Left lung (tissue), 10 donors: Measurements from ENCODE around the gene SHISA6. TPM values are rescaled to one million over a fixed set of nuclear protein-coding genes. Genes with fewer than 3 reads are reported as not detected.

Experiments
- ATAC-seq: fragments of 200-7000 bp; cut with Tn5 transposase; one replicate; pipeline ENCODE4 v1.9.1; 2020; ENCODE audit warnings: moderate library complexity
- DNase-seq, 4 donors: peaks; one replicate each; pipeline ENCODE4 v3.0.0-alpha.2; 2013 to 2020
- H3K27ac ChIP-seq, 2 donors: fragments of 200-600 bp; sonication (generic) in 1 of 2; one replicate each; pipeline versions ENCODE4 v1.5.0 to v1.8.0; 2020 to 2021
- H3K27me3 ChIP-seq, 2 donors: fragments of 200-600 bp; sonication (generic) in 1 of 2; one replicate each; pipeline versions ENCODE4 v1.5.0 to v1.8.0; 2020 to 2021
- H3K36me3 ChIP-seq, 2 donors: fragments of 200-600 bp; sonication (generic) in 1 of 2; one replicate each; pipeline versions ENCODE4 v1.5.0 to v1.8.0; 2020 to 2021
- H3K4me1 ChIP-seq, 2 donors: fragments of 200-600 bp; one replicate each; pipeline ENCODE4 v1.8.0; 2021
- H3K4me3 ChIP-seq, 2 donors: fragments of 200-600 bp; sonication (generic) in 1 of 2; one replicate each; pipeline versions ENCODE4 v1.5.0 to v1.8.0; 2020 to 2021; ENCODE audit warnings: mild to moderate bottlenecking in 1 of 2
- H3K9me3 ChIP-seq, 2 donors: fragments of 200-600 bp; sonication (generic) in 1 of 2; one replicate each; pipeline versions ENCODE4 v1.5.0 to v1.8.0; 2020 to 2021
- CTCF ChIP-seq, 2 donors: fragments of 200-600 bp; sonication (generic) in 1 of 2; IDR thresholded peaks; one replicate each; pipeline versions ENCODE4 v1.5.0 to v1.8.0; 2021; ENCODE audit warnings: antibody characterized with exemption in 2 of 2
- intact Hi-C, 2 donors: fragments of 100-400 bp; cut with DNase I; formaldehyde crosslinking; loops; one replicate each; pipeline versions ENCODE4 v1.11.2 to v1.14.2; 2022
- polyA plus RNA-seq, 6 donors: library from polyadenylated mRNA; unstranded; fragments of 120-200 nt; gene quantifications; one replicate each; pipeline ENCODE4 v1.2.1, GENCODE V29; 2013; ENCODE audit not compliant: insufficient read length in 6 of 6
- total RNA-seq, 2 donors: library from RNA; stranded (reverse); fragmentation: NEBNext Ultra II Directional; extraction: Animal tissue kit (Norgen Biotek cat#: 25700); gene quantifications; one replicate each; pipeline ENCODE4 v1.2.1, GENCODE V29; 2021
- donor health status: DM: no; HTN: yes; CAD: no.
- donor health status: DM: no; HTN: no; CAD: no.

Gene SHISA6
- total and polyA plus RNA-seq, 8 donors, result 0.06 to 0.38 (median 0.19) TPM; not detected in 1

DNA sequence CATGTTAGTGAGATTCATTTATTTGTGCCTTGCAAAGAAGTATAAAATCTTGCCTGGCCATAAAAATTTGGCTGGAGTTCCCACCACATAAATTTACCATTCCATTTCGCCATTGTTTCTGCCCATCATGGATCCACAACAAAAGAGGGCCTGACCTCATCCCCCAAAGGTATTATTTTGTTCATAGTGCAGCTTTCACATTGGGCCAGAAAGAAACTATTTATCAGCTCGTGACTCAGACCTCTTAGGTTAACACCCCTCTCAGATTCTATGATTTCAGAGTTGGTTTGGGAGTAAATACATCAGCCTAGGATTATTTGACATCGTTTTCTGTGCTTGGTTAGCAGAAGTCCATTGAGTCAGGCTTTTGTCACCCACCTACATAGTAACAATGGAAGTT, 108.1 kb downstream of the SHISA6 start:
- no peaks in the 10 kb centered on the region for H3K4me1 ChIP-seq
- H3K27ac ChIP-seq, result no peak overlapping the region
- DNase-seq, result no peak
- H3K4me3 ChIP-seq, result no peak overlapping the region
- no peaks in the 10 kb centered on the region for H3K27me3 ChIP-seq
- ATAC-seq, result no peak
- intact Hi-C loops, result no loop called here
- TF ChIP-seq CTCF (IDR thresholded peaks at IDR 0.05), result no peak
- no peaks in the 10 kb centered on the region for H3K36me3 ChIP-seq
- peaks cover 0 to 5% of the 10 kb centered on the region in 2 donors for H3K9me3 ChIP-seq

- no peaks in the 10 kb centered on the region for H3K4me1 ChIP-seq
- no peak for DNase-seq
- no peak overlapping the region for H3K27ac ChIP-seq
- TF ChIP-seq CTCF (IDR thresholded peaks at IDR 0.05), result no peak
- H3K36me3 ChIP-seq, result no peaks in the 10 kb centered on the region
- H3K9me3 ChIP-seq, result peaks cover 0 to 10% of the 10 kb centered on the region in 2 donors
- no peak overlapping the region for H3K4me3 ChIP-seq
- H3K27me3 ChIP-seq, result no peaks in the 10 kb centered on the region
- ATAC-seq, result no peak
- intact Hi-C loops, result no loop called here
These were observed 110.5 kb downstream of the SHISA6 start for GRCh38 chr17:11351479-11351878.

DNA sequence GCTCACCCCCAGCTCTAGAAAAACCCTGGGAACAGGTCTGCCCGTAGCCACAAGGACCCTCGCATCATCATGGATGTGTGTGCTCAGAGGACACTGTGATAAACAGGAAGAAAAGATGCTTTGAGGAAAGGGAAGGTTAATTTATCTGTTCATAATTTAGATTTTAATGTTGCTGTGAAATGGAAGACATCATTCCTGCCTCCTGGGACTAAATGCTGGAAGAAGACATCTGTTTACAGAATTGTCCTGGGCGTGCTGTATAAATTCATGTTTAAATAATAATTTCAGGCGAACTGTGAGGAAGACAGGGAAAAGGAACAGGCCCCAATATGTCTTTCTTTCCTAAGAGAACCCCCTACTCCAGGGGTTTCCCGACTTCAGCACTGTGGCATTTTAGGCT, 112.6 kb downstream of the SHISA6 start:
- ATAC-seq (no peak), DNase-seq (no peak)
- Histone ChIP-seq H3K27ac (no peak overlapping the region), H3K36me3 (no peaks in the 10 kb centered on the region), H3K9me3 (peaks cover 0 to 10% of the 10 kb centered on the region in 2 donors), H3K4me3 (no peak overlapping the region), H3K27me3 (no peaks in the 10 kb centered on the region), H3K4me1 (no peaks in the 10 kb centered on the region)
- no peak for TF ChIP-seq CTCF (IDR thresholded peaks at IDR 0.05)
- intact Hi-C loops, result no loop called here

- intact Hi-C loops, result no loop called here
- DNase-seq (no peak), ATAC-seq (no peak)
- Histone ChIP-seq H3K27me3 (no peaks in the 10 kb centered on the region), H3K4me3 (no peak overlapping the region), H3K9me3 (peaks cover 0 to 6% of the 10 kb centered on the region in 2 donors), H3K4me1 (no peaks in the 10 kb centered on the region), H3K36me3 (no peaks in the 10 kb centered on the region), H3K27ac (no peak overlapping the region)
- no peak for TF ChIP-seq CTCF (IDR thresholded peaks at IDR 0.05)
These were observed 115.4 kb downstream of the SHISA6 start for GRCh38 chr17:11356371-11356770.

DNA sequence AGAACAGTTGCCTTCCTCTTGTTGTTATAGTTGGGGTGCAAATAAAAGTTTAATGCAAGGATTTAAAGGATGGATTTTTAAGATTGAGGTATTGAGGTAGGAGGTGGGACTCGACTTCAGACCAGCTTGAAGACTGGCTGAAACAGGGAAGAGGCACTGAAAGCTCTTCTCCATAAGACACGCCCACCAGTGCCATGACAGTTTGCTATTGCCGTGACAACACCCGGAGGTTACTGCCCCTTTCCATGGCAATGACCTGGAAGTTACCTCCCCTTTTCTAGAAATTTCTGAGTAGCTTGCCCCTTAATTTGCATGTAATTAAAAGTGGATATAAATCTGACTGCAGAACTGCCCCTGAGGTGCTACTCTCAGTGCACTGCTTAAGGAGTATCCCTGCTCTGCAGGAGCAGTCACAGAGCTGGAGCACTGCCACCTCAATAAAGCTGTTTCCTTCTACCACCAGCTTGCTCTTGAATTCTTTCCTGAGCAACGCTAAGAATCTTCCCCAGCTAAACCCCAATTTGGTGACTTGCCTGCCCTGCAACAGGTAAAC, 122.6 kb downstream of the SHISA6 start:
- ATAC-seq, result no peak
- intact Hi-C loops, result no loop called here

More for the DNA sequence above, 122.6 kb downstream of the SHISA6 start:
- DNase-seq, result no peak
- no peaks in the 10 kb centered on the region for H3K36me3 ChIP-seq
- no peak for TF ChIP-seq CTCF (IDR thresholded peaks at IDR 0.05)
- no peaks in the 10 kb centered on the region for H3K27me3 ChIP-seq
- no peaks in the 10 kb centered on the region for H3K4me1 ChIP-seq
- H3K27ac ChIP-seq, result no peak overlapping the region
- H3K4me3 ChIP-seq, result no peak overlapping the region
- H3K9me3 ChIP-seq, result peaks cover 0 to 4% of the 10 kb centered on the region in 2 donors
